Pons (tissue), 1 donor: Measurements from ENCODE around the gene LHPP.
A peak's percentile ranks its signal among the peaks of the same experiment; 100 is the strongest.
"Not testable (repeated sequence)": the region's sequence is repeated elsewhere in the genome, so short reads cannot be mapped to it uniquely, and the experiment has no call there.

ENCODE experiments used
- DNase-seq: peaks from one replicate; pipeline ENCODE4 v3.0.0-alpha.2; 2016; ENCODE audit warnings: low spot score

Gene LHPP

DNA sequence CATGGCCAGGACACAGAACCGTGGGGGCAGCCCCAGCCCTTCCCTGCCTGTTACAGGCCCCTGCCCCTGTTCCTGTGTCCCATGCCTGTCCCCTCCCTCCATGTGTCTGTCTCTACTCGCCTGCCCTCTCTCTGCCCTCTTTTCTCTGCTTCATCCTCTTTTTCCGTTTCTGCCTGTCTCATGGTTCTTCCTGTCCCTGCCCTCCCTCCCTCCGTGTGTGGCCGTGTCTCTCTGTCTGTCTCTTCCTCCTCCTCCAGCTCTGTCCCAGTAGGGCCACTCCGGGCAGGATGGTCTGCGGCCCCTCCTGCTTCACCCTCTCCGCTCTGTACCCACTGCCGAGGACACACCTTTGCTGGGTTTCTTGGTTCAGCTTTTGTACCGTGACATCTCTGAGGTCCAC is 145.2 kb downstream of the LHPP start:
- DNase-seq: no peak

DNA sequence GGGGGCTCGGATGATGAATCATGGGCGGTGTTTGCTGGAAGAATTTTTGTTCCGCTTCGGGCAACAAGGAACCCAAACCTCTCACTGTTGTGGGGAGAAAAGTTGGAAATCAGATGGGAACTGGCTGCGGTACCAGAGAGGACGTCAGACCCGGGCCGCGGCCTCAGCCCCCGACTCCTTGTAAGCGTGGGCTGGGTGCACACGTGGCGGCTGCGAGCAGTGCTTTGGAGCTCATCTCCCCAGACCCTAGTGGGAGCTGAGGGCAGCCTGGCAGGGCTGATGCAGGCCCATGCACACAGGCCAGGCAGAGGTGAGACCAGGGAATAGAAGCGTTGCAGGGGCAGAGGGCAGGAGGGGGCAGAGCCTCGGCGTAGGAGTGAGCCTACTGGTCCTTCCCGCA is 146.1 kb downstream of the LHPP start:
- DNase-seq: no peak

DNA sequence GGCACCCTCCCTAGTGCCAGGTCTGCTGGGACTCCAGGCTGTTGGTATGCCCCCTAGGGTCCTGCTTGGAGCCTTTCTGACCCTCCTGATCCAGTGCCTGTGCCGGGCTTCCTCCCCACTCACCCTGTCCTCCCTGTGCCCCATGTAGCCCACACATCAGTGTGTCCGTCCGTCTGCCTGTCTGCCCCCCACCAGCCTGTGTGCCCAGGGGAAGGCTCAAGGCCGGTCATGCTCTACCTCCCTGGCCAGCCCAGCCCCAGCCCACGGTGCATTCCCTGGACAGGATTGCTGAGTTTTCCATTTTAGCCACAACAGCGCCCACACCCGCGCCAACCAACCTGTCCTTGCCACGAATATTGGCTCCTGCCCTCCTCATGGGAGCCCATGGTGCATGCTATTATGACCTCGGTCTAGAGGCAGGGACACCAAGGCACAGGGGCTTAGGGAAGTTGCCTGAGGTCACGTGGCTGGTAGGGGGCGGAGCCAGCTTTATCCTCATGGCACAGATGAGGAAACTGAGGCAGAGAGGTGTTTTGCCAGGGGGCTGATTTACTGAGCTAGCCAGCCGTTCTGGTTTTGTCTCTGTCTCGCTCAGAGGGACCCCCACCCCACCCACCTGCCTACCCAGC is 146.6 kb downstream of the LHPP start:
- DNase-seq: no peak

DNA sequence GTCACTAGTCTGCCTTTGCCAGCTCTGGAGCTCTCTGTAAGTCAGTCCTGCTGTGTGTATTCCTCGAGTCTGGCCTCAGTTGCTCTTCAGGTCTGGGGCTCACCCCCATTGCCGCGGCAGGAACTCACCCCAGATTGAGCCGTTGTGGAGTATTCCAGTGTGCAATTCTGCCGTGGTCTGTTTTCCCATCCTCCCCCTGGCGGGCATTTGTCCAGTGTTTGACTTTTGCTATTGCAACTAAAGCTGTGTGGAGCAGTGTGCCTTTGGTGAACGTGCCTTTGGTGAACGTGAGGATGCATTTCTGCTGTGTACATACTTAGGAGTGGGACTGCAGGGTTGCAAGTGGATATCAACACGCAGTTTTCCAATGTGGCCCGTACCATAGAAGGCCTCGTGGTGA is 148.1 kb downstream of the LHPP start:
- DNase-seq: no peak

DNA sequence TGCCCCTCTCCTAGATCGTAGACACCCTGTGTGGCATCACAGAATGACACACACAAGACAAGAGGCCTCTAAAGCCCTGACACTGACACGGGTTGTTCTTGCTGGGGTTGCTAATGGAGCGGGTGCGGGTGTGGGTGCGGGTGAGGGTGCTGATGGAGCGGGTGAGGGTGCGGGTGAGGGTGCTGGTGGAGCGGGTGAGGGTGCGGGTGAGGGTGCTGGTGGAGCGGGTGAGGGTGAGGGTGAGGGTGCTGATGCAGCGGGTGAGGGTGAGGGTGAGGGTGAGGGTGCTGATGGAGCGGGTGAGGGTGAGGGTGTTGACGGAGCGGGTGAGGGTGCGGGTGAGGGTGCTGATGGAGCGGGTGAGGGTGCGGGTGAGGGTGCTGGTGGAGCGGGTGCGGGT is 148.6 kb downstream of the LHPP start:
- not testable (repeated sequence) for DNase-seq

DNA sequence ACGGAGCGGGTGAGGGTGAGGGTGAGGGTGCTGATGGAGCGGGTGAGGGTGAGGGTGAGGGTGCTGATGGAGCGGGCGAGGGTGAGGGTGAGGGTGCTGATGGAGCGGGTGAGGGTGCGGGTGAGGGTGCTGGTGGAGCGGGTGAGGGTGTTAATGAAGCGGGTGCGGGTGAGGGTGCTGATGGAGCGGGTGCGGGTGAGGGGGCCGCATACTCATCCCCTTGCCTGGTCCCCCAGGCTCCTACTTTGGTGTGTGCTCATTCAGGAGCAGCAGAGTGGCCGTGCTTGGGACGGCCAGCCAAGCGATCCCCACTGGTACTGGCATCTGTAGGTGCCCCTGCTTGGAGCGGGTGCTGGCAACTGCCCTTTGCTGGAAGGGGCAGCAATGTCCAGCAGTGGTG is 149.2 kb downstream of the LHPP start:
- not testable (repeated sequence) for DNase-seq

DNA sequence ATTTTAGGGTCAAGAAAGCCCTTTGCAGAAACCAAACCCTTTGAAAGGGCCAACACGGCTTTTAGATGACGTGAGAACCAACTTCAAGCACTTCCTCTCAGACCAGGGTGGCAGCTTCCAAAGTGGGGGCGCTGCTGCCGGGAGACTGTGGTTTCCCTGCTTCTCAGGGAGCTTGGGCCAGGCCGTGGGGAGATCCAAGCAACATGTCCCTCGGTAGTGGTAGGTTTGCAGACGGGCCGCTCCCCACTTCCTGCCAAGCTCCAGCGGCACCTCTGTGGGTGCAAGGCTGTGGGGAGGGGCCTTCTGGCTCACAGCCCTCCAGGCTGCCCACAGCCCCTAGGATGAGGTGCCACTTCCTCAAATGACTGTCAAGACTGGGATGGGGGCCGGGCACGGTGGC is 150.1 kb downstream of the LHPP start:
- DNase-seq: no peak

DNA sequence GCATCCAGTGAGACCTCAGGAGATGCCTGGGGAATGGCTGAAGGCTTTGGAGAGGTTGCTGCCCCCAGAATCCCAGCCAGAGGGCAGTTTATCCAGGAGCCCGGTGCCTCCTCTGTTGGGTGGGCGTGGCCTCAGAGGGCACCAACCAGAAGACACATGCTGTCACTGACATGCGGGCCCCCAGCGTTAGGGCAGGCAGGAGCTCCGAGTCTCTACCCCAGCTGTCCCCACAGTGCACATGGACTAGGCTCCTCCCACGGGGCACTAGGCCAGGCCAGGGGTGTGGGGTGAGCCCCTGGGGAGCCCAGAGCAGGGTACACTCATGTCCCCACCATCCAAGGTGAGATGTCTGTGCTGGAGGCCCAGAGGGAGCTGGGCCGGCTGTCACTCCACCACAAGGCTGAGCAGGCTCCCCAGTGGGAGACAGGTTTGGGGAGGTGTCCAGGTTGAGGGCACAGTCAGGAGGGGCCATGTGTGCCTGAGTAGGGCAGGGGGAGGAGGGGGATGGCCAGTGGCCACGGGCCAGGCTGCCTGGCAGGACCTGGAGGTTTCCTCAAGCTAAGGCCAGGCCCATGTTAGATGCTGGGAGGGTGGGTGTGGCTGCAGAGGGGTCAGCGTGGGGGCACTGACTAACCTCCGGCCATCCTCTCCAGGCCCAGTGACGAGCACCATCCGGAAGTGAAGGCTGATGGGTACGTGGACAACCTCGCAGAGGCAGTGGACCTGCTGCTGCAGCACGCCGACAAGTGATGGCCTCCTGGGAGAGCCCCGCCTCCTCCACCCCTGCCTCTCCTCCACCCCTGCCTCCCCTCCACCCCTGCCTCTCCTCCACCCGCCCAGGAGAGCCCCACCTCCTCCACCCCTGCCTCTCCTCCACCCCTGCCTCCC is 151.2 kb downstream of the LHPP start:
- DNase-seq: no peak

DNA sequence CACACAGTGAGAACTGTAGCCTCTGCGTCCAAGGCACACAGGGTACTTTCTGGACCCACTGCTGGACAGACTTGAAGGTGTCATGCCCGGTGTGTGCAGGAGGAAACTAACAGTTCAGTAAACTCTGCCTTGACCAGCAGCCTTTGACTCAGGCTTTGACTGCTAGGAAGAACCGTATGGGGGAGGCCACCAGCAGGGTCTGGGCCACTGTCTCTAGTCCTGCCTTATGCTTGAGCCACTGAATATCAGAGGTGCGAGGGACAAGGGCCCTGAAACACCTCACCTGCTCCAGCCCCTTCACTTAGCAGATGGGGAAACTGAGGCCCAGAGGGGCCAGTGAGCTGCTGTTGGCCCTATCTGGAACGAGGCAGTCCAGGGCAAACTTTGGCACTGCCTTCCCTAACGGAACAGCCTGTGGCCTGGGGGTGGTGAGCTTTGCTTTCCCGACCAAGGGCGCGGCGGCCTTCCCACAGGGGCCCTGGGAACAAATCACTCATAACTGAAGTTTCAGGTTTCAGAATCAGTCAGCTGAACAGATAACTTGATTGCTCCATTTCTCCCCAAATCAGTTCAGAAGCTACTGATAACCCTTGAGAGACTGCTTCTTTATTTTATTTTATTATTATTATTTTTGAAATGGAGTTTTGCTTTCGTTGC is 152.5 kb downstream of the LHPP start:
- no peak for DNase-seq

DNA sequence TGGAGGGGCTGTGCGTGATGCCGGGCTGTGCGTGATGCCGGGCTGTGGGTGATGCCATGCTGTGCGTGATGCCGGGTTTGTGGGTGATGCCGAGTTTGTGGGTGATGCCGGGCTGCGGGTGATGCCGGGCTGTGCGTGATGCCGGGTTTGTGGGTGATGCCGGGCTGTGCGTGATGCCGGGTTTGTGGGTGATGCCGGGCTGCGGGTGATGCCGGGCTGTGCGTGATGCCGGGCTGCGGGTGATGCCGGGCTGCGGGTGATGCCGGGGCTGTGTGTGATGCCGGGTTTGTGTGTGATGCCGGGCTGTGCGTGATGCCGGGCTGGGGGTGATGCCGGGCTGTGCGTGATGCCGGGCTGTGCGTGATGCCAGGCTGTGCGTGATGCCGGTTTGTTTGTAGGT is 153.6 kb downstream of the LHPP start:
- no peak for DNase-seq

DNA sequence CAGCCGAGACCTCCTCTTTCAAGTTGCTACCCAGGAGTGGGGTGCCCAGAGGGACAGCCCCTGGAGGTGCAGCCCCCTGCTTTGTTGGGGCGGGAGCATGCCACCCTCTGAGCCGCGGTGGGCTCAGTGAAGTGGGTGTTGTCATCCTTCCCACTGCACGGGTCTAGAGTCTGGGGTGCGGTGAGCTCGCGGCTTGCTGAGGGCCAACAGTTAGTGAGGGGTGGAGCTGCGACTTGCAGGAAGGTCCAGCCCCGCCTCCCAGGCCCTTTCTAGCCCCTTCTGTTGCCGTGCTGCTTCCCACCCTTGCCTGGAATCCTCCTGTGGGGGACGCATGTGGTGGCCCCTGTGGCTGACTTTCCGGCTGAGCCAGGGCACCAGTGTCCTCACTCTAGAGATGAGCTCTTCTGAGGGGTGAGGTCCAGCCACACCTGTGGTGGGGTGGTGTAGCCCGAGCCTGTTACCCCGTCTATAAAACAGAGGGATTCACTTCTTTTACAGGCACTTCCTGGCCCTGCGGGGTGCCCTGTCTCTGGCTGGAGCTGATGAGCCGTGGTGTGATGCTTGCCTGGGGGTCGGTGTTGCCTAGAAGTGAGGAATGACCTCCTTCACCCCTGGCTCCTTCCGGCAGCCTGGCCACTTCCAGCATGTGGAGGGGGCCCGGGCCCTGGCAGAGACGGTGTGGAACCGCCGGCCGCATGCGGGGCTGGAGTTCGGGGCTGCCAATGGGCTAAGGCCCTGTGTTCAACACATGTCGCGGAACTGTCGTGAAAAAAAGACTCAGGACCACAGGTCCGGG is 154.6 kb downstream of the LHPP start:
- DNase-seq: no peak

DNA sequence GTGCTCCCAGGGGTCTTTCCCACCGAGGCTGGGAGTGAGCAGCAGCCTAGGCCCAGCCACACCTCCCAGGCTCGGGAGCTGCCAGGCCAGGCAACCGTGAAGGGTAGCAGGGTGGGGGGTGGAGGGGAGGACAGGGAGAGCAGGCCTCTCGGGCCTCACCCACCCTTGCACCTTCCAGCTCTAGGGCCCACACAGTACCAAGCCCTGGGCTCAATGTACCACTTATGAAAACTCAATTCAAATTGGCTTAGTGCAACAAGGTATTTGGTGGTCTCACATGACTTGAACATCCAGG is 155.2 kb downstream of the LHPP start:
- no peak for DNase-seq

DNA sequence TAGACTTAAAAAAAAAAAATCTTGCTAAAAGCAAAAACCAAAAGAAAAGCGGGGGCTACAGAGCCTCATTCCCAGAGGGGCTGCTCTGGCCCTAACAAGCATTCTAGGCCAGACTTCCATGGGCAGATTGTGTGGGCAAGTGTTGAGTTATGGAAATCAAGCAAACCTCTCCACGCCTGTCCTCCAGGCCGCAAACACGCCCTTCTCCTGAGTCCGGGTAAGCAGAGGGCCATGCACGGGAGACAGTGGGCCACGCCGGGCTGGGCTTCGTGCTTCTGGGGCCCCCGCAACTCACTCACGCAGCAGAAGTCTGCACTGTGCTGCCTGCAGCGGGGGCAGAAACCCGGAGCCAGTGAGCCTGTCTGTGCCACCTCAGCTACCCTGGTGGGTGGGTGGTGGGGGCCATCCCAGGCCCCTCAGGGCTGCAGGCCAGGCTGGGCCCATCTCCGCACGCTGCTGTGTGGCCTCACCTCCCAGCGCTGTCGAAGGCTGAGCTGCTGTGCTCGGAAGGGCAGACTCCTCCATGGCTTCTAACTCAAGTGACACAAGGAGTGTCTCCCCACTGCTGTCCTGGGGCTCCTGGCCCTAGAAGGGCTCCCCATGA is 156.9 kb downstream of the LHPP start:
- DNase-seq: no peak

DNA sequence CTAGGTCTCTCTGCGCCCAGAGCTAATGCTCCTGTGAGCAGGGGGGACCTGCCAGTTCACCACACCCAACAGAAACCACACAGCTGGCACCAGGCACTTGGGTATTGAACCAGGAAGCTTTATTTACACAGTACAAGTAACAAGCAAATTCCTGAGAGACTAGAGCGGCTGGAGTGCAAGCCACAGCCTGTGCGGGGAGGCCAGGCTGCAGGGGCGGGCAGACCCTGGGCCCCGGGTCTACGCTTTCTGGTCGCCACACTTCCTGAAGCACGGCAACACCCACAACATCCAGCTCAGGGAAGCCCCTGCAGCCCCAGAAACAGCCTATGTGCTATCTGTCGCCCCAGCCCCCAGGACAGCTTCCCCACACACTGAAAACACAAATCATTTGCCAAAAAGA is 157.6 kb downstream of the LHPP start:
- DNase-seq: no peak

DNA sequence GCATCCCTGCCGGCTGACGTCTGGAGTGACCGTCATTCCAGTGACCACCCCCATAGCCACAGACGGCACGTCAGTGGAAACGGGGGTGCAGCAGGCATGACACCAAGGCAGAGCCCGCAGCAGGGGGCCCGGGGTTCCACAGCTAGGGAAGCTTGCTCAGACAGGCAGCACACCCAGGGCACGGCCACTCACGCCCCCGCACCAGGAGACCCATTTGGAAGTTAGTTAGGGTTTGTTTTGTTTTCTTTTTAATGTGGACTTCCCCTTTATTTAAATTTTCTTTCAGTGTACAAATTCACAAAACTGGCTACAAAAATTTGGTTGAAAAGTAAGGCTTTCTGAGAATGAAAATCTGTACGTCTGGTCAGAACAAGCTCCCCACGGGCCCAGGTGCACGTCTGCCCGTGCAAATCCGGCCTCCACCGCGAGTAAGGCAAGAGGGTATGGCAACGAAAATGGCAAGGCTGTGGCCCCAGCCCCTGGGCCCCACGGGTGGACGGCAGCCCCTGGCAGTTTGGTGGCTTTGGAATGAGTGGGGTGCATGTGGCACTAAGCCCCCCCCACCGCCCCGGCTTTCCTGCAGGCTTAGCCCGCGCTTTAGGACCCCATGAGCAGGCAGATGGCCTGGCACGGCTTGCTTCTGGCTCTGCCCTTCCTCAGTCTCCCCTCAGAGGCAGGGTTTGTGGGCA is 158.3 kb downstream of the LHPP start:
- no peak for DNase-seq

DNA sequence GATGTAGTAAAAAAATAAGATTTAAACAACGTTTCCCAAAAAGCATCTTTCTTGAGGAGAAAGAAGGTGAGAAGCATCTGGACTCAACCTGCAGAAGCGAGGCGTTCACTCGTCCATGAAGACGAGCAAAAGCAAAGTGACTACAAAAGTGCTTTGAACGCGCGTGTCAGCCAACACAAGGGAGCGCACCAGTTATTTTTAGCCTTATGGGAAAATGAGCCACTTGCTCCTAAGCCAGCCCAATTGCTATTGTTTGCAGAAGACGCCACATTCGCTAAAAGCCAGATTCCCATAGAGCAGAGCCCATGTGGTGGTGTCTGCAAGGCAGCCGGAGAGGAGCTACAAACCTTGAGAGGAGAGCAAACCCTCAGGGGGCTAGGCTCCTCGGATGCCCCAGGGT is 160.0 kb downstream of the LHPP start:
- DNase-seq: peak; percentile 88

DNA sequence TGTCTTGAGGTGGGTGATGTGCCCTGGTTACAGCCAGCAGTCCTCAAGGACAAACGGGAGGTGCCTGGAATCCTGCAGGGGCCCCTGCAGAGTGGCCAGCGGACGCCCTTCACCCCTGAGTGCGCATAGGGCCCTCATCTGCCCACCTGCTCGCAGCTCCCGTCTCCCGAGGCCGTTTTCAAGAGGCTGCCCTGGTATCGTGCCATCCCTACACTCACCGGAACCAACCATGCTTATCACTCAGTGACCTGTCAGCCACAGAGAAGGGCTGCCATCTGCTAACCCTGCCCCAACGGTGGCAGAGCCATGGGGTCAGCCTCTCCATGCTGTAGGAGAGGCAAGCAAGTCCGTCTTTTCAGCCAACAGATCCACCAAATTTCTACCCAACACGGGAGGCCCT is 160.5 kb downstream of the LHPP start:
- DNase-seq: no peak

DNA sequence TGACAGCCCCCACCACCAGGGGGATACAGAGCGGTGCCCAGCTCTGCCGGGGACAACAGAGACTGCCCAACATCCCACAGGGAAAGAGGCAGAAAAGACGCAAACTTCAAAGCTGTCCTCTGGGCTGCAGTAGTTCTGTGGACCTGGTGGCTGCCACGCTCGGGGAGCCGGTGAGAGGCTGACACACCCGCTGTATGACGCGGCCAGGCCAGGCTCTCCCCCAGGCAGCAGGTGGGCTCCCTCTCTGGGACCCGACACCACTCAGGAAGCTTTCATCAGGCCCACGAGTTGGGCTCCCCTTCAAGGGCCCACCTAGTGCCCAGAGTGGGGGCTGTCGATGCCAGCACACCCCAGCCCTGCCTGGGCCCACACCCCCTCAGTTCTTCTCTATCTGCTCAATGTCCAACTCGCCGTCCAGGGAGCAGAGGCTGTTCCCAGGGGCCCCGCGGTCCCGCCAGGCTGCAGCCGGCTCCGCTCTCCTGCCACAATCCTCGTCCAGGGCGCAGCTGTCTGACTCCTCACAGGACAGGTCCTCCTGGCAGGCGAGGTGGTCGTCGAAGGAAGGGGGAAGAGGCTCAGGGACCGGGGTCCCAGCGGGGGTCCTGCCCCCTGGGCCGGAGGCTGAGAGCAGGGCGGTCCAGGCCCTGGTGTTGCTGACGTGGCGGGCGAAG is 161.4 kb downstream of the LHPP start:
- DNase-seq: no peak

DNA sequence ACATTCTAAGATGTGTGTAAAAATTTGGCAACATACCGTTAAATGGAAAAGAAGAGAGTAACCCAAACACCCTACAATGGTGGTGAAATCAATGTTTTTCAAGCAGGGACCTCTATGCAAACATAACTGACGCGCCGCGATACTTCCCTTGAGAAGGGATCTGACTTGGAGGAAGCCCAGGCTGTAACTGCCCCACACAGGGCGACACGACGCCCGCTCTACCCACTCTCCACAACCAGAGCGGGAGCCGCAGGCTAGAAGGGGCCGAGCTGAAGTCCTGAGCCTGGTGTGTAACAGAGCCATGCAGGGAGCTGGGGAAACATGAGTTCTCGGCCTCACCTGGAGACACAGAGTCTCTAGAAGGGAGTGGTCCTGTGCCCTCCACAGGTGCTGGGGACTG is 162.4 kb downstream of the LHPP start:
- no peak for DNase-seq

DNA sequence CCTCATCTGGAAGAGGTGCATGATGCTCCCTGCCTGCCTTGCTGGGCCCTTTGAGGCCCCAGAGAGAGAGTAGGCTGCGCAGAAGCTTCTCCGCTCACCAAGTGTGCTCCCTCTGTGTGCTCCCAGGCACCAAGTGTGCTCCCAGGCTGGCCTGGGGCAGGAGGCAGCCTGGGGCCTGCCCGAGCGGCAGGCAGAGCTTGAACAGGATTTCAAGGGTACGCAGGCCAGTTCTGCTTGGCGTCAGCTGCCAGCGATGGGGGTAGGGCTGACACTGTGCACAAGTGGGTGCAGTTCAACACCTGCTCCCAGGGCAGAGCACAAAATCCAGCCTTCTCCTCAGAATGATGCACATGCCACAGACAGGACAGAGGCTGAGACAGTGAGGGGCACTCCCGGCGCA is 162.8 kb downstream of the LHPP start:
- DNase-seq: no peak

DNA sequence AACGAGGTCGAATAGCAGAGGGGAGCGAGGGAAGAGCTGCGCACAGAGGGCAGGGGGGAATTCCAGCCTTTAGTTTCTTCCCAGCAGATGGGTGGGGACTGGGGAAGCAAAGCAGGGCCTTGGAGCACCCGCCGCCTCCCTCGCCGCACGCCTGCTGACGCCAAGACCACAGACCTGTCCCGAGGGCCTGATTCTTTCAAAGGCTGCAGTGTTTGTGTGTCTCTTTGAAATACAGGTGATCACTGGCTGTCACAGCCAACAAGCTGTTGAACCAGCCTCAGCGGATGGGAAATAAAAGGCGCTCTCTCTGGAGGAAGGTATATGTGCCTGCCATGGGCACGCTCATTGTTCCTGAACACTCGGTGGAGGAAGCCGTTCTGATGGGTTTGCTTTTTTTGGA is 163.3 kb downstream of the LHPP start:
- DNase-seq: no peak
